ENCODE data around the gene PLCG2.

- no peak for TF ChIP-seq TAF1 (IDR thresholded peaks at IDR 0.05; ENCODE audit: borderline replicate concordance, insufficient read depth, low read length)
- no peak for TF ChIP-seq REST (IDR thresholded peaks at IDR 0.05; ENCODE audit: insufficient read depth in 1 of 2, low read depth in 2 of 2, low read length in 2 of 2)
- no peak for TF ChIP-seq SIN3A (IDR thresholded peaks at IDR 0.05; ENCODE audit: borderline replicate concordance, insufficient read depth, low read length)
- TF ChIP-seq POLR2AphosphoS5 (IDR thresholded peaks at IDR 0.05; ENCODE audit: low read depth, low read length) = no peak
- TF ChIP-seq FOXP2 (optimal IDR thresholded peaks at IDR 0.05; ENCODE audit: borderline replicate concordance, extremely low read depth, extremely low read length, insufficient read depth) = no peak
These were observed 153.6 kb downstream of the PLCG2 start for GRCh38 chr16:81932668-81933067.

Data from PFSK-1 (cell line).